Glutamatergic neuron (in vitro differentiated cells): ENCODE measurements around the gene CACNA1D. TPM values are rescaled to one million over a fixed set of nuclear protein-coding genes. Genes with fewer than 3 reads are reported as not detected.

Source experiments
- DNase-seq: peaks from one replicate; pipeline ENCODE4 v3.0.0; 2022
- H3K27ac Mint-ChIP-seq: one replicate; pipeline ENCODE4 v1.8.0; 2020; ENCODE audit warnings: mild to moderate bottlenecking, mixed read lengths, inconsistent platforms; ENCODE audit not compliant: unreplicated experiment
- H3K27me3 Mint-ChIP-seq: one replicate; pipeline ENCODE4 v1.8.0; 2020; ENCODE audit warnings: mild to moderate bottlenecking, moderate library complexity, mixed read lengths, inconsistent platforms; ENCODE audit not compliant: unreplicated experiment
- H3K36me3 Mint-ChIP-seq: one replicate; pipeline ENCODE4 v1.8.0; 2020; ENCODE audit warnings: mild to moderate bottlenecking, mixed read lengths, inconsistent platforms; ENCODE audit not compliant: unreplicated experiment
- H3K4me1 Mint-ChIP-seq: one replicate; pipeline ENCODE4 v1.8.0; 2020; ENCODE audit warnings: mild to moderate bottlenecking, low read depth, mixed read lengths, inconsistent platforms; ENCODE audit not compliant: unreplicated experiment
- H3K4me3 Mint-ChIP-seq: one replicate; pipeline ENCODE4 v1.8.0; 2020; ENCODE audit warnings: mild to moderate bottlenecking, mixed read lengths, inconsistent platforms; ENCODE audit not compliant: unreplicated experiment
- H3K9me3 Mint-ChIP-seq: one replicate; pipeline ENCODE4 v1.8.0; 2020; ENCODE audit warnings: mild to moderate bottlenecking, moderate library complexity, mixed read lengths, inconsistent platforms; ENCODE audit not compliant: unreplicated experiment
- total RNA-seq: library from RNA; stranded (reverse); fragmentation: NEBNext Ultra II Directional; extraction: Animal tissue kit (Norgen Biotek cat#: 25700); gene quantifications from one replicate; pipeline ENCODE4 v1.2.1, GENCODE V29; 2021; ENCODE audit not compliant: unreplicated experiment
- TF ChIP-seq, protein P1 (sequence below): fragments of 200-600 bp; sonication (generic); IDR thresholded peaks from one replicate; pipeline ENCODE4 v1.5.0; 2021; ENCODE audit not compliant: partially characterized antibody, unreplicated experiment

Gene CACNA1D
- total RNA-seq, 1 donor from 2014 or later, result 5.0 TPM

GRCh38 chr3:53845103-53845880, 350.9 kb downstream of the CACNA1D start:
- peak; percentile 34 for DNase-seq
- peak overlapping the region; percentile 76 for H3K4me3 Mint-ChIP-seq
- TF ChIP-seq, protein P1, sequence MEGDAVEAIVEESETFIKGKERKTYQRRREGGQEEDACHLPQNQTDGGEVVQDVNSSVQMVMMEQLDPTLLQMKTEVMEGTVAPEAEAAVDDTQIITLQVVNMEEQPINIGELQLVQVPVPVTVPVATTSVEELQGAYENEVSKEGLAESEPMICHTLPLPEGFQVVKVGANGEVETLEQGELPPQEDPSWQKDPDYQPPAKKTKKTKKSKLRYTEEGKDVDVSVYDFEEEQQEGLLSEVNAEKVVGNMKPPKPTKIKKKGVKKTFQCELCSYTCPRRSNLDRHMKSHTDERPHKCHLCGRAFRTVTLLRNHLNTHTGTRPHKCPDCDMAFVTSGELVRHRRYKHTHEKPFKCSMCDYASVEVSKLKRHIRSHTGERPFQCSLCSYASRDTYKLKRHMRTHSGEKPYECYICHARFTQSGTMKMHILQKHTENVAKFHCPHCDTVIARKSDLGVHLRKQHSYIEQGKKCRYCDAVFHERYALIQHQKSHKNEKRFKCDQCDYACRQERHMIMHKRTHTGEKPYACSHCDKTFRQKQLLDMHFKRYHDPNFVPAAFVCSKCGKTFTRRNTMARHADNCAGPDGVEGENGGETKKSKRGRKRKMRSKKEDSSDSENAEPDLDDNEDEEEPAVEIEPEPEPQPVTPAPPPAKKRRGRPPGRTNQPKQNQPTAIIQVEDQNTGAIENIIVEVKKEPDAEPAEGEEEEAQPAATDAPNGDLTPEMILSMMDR, result no peak
- H3K27ac Mint-ChIP-seq, result no peak overlapping the region
- peaks cover 22% of the 10 kb centered on the region for H3K4me1 Mint-ChIP-seq
- H3K36me3 Mint-ChIP-seq, result no peaks in the 10 kb centered on the region
- H3K9me3 Mint-ChIP-seq, result peaks cover 8% of the 10 kb centered on the region
- peaks cover 19% of the 10 kb centered on the region for H3K27me3 Mint-ChIP-seq

GRCh38 chr3:53845881-53846133, 351.4 kb downstream of the CACNA1D start:
- H3K4me1 Mint-ChIP-seq, result peaks cover 22% of the 10 kb centered on the region
- H3K36me3 Mint-ChIP-seq, result no peaks in the 10 kb centered on the region
- H3K9me3 Mint-ChIP-seq, result peaks cover 8% of the 10 kb centered on the region
- no peak overlapping the region for H3K27ac Mint-ChIP-seq
- peak overlapping the region; percentile 76 for H3K4me3 Mint-ChIP-seq
- TF ChIP-seq, protein P1, result no peak
- H3K27me3 Mint-ChIP-seq, result peaks cover 19% of the 10 kb centered on the region
- DNase-seq, result no peak

DNA sequence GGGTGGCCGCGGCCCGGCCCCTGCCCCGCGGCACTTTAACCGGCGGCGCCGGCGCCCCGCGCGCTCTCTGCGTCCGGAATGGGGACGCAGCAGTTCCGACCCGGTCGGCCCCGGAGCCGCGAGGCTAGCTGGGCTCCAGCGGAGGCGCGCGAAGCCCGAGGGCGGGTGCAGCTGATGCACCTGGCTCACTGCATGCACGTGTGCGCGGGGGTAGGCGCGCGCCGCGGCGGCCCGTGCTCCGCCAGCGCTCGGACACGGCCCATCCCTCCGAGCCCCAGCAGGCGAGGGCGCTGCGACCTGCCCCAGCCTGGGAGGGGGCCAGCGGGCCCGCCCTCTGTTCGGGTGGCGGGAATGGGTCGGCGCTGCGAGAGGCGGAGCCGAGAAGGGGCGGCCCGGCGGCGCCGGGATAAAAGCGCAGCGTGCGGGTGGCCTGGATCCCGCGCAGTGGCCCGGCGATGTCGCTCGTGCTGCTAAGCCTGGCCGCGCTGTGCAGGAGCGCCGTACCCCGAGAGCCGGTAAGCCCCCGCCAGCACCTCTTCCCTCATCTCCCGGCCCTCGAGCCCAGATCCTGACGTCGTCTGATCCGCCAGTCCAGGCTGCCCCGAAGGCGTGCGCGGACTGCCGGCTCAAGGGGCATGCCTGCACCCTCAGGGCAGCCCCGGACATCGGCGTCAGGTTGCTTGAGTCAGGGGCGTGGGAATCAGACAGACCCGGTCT, 351.9 kb downstream of the CACNA1D start, which contains the start of the genes CHDH and IL17RB:
Gene CHDH, minus strand, starts transcription at position 286 of the 717 bp plus-strand sequence. CDS start 22,411 bp downstream, outside the sequence.
Gene IL17RB, plus strand, starts transcription at position 435 of the 717 bp plus-strand sequence. Its CDS starts 21 bp downstream, at position 456.
- H3K4me3 Mint-ChIP-seq, result peak within 1 kb of the TSS; percentile 76
- no peak within 1 kb of the TSS for H3K27ac Mint-ChIP-seq
- peak; percentile 43 for DNase-seq
- peaks cover 22% of the 10 kb centered on the region for H3K4me1 Mint-ChIP-seq
- peaks cover 8% of the 10 kb centered on the region for H3K9me3 Mint-ChIP-seq
- H3K36me3 Mint-ChIP-seq, result no peaks in the 10 kb centered on the region
- H3K27me3 Mint-ChIP-seq, result peaks cover 19% of the 10 kb centered on the region
- TF ChIP-seq, protein P1, result no peak

DNA sequence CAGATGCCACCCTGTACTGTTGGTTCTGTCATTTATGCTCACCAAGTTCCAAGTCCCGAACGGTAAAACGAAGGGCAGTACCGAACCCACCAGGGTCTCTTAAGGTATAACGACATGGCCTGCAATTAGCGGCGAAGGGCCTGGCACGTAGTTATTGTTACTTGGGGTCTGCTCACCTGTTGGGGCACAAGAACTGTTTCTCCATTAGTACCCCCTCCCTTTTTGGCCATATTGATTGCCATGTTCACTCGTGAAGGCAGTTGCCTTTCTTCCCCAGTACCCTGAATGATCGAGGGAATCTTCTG, 352.4 kb downstream of the CACNA1D start:
- DNase-seq, result no peak
- TF ChIP-seq, protein P1, result no peak
- H3K4me1 Mint-ChIP-seq, result peaks cover 22% of the 10 kb centered on the region
- no peak overlapping the region for H3K27ac Mint-ChIP-seq
- peaks cover 19% of the 10 kb centered on the region for H3K27me3 Mint-ChIP-seq
- no peaks in the 10 kb centered on the region for H3K36me3 Mint-ChIP-seq
- peak overlapping the region; percentile 69 for H3K4me3 Mint-ChIP-seq
- H3K9me3 Mint-ChIP-seq, result peaks cover 8% of the 10 kb centered on the region

- TF ChIP-seq, protein P1, result no peak
- no peaks in the 10 kb centered on the region for H3K36me3 Mint-ChIP-seq
- H3K9me3 Mint-ChIP-seq, result peaks cover 5% of the 10 kb centered on the region
- no peak overlapping the region for H3K27ac Mint-ChIP-seq
- no peaks in the 10 kb centered on the region for H3K4me1 Mint-ChIP-seq
- no peak for DNase-seq
- H3K27me3 Mint-ChIP-seq, result peaks cover 8% of the 10 kb centered on the region
- no peak overlapping the region for H3K4me3 Mint-ChIP-seq
Measured at GRCh38 chr3:53849916-53850315, 355.5 kb downstream of the CACNA1D start.
